Left ventricle myocardium inferior (tissue), 1 donor: ENCODE measurements around the gene PAX2. TPM values are rescaled to one million over a fixed set of nuclear protein-coding genes. Genes with fewer than 3 reads are reported as not detected.

Experiments
- DNase-seq: peaks from one replicate; pipeline ENCODE4 v3.0.0-alpha.2; 2020
- H3K27ac ChIP-seq: fragments of 200-600 bp; replicated peaks from 2 replicates; pipeline ENCODE4 v1.8.0; 2021
- H3K27me3 ChIP-seq: fragments of 200-600 bp; 2 replicates; pipeline ENCODE4 v1.8.0; 2021; ENCODE audit warnings: low read depth
- H3K36me3 ChIP-seq: fragments of 200-600 bp; 2 replicates; pipeline ENCODE4 v1.8.0; 2021
- H3K4me1 ChIP-seq: fragments of 200-600 bp; 2 replicates; pipeline ENCODE4 v1.8.0; 2021
- H3K4me3 ChIP-seq: fragments of 200-600 bp; 2 replicates; pipeline ENCODE4 v1.8.0; 2021; ENCODE audit warnings: mild to moderate bottlenecking, moderate library complexity
- H3K9me3 ChIP-seq: fragments of 200-600 bp; replicated peaks from 2 replicates; pipeline ENCODE4 v1.8.0; 2021
- CTCF ChIP-seq: fragments of 200-600 bp; IDR thresholded peaks from 2 replicates; pipeline ENCODE4 v1.8.0; 2021; ENCODE audit warnings: antibody characterized with exemption, mild to moderate bottlenecking, borderline replicate concordance
- intact Hi-C: fragments of 100-400 bp; cut with micrococcal nuclease; formaldehyde crosslinking; loops from one replicate; pipeline ENCODE4 v1.11.0; 2022
- total RNA-seq: library from RNA; stranded (reverse); fragmentation: NEBNext Ultra II Directional; extraction: Animal tissue kit (Norgen Biotek cat#: 25700); gene quantifications from one replicate; pipeline ENCODE4 v1.2.1, GENCODE V29; 2021
- donor health status: DM: no; HTN: yes; CAD: no; lungs with severe emphysema.

The PAX2 gene
- total RNA-seq, 1 donor from 2014 or later, result not detected

- TF ChIP-seq CTCF, result no peak
- H3K36me3 ChIP-seq, result no peaks in the 10 kb centered on the region
- no peak for DNase-seq
- no peak overlapping the region for H3K27ac ChIP-seq
- no peak overlapping the region for H3K4me3 ChIP-seq
- intact Hi-C loops, result loop anchor here (10.0 kb wide), 1 partner anchor 319 kb away; no protein-coding TSS in a partner anchor
- H3K27me3 ChIP-seq, result peaks cover 83% of the 10 kb centered on the region
- H3K4me1 ChIP-seq, result no peaks in the 10 kb centered on the region
- H3K9me3 ChIP-seq, result no peaks in the 10 kb centered on the region
These were observed 128.5 kb downstream of the PAX2 start for GRCh38 chr10:100873827-100874326.

GRCh38 chr10:100874702-100875483 is 129.5 kb downstream of the PAX2 start:
- Histone ChIP-seq H3K27me3 (peaks cover 89% of the 10 kb centered on the region), H3K4me1 (no peaks in the 10 kb centered on the region), H3K27ac (no peak overlapping the region)

GRCh38 chr10:100875484-100876166 is 130.2 kb downstream of the PAX2 start:
- no peak for DNase-seq
- no peaks in the 10 kb centered on the region for H3K4me1 ChIP-seq
- H3K4me3 ChIP-seq, result no peak overlapping the region
- TF ChIP-seq CTCF, result no peak
- peaks cover 95% of the 10 kb centered on the region for H3K27me3 ChIP-seq
- no peaks in the 10 kb centered on the region for H3K9me3 ChIP-seq
- intact Hi-C loops, result loop anchor here (10.0 kb wide), 1 partner anchor 321 kb away; no protein-coding TSS in a partner anchor
- no peaks in the 10 kb centered on the region for H3K36me3 ChIP-seq
- H3K27ac ChIP-seq, result no peak overlapping the region

More at GRCh38 chr10:100874702-100875483, 129.5 kb downstream of the PAX2 start:
- no peak overlapping the region for H3K4me3 ChIP-seq
- TF ChIP-seq CTCF, result no peak
- intact Hi-C loops, result loop anchor here (10.0 kb wide), 1 partner anchor 320 kb away; no protein-coding TSS in a partner anchor
- DNase-seq, result no peak
- H3K36me3 ChIP-seq, result no peaks in the 10 kb centered on the region
- H3K9me3 ChIP-seq, result no peaks in the 10 kb centered on the region

DNA sequence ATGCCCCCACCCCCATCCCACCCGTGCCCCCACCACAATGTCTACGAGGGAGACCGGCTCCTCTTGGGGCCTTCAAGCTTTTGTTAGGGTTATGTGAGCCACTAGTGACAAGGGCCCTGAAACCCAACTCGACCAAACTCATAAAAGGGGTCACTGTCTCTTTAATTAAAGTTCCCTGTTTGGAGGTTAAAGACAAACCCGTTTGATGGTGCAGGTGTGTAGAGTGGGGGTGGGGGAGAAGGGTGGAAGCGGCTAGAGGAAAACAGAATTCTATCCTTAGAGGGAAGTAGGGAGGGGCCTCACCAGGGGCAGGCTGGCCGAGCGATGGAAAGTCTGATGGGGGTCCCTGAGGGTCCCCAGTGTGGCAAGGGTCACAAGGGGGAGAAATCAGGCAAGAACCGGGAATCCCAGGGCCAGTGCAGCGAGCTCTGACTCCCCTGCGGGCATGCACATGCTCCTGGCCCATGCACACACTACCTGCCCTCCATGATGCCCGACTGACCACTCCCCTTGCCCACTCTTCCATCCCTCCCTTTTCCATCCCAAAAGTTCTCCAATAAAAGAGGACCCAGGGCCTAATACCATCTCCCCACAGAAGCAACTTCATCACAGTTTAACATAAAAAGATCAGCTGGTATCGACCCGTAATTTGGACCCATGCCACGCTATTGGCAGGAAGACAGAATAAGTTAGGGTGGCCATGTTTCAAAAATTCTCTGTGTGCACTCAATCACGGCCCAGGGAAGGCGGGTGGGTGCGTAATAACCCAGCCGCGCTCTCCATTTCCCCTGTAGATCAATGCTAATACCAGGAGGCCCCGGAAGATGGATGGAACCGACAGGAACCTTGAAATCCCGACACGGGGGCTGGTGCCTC is 131.4 kb downstream of the PAX2 start:
- intact Hi-C loops, result loop anchor here (10.0 kb wide), 1 partner anchor 322 kb away; no protein-coding TSS in a partner anchor
- H3K4me3 ChIP-seq, result no peak overlapping the region
- H3K36me3 ChIP-seq, result no peaks in the 10 kb centered on the region
- no peak overlapping the region for H3K27ac ChIP-seq
- H3K27me3 ChIP-seq, result peaks cover 87% of the 10 kb centered on the region
- TF ChIP-seq CTCF, result no peak
- no peak for DNase-seq
- peaks cover under 1% of the 10 kb centered on the region for H3K4me1 ChIP-seq
- no peaks in the 10 kb centered on the region for H3K9me3 ChIP-seq

GRCh38 chr10:100877461-100877850 is 132.1 kb downstream of the PAX2 start:
- Histone ChIP-seq H3K27ac (no peak overlapping the region), H3K36me3 (no peaks in the 10 kb centered on the region), H3K9me3 (no peaks in the 10 kb centered on the region), H3K4me3 (no peak overlapping the region), H3K4me1 (peaks cover 7% of the 10 kb centered on the region), H3K27me3 (peaks cover 80% of the 10 kb centered on the region)
- intact Hi-C loops, result loop anchor here (10.0 kb wide), 1 partner anchor 323 kb away; no protein-coding TSS in a partner anchor
- no peak for DNase-seq
- TF ChIP-seq CTCF, result no peak
